Lower leg skin (tissue), 4 donors: ENCODE measurements around the gene SV2C. TPM values are rescaled to one million over a fixed set of nuclear protein-coding genes. Genes with fewer than 3 reads are reported as not detected.

Source experiments
- DNase-seq, 2 donors: peaks; one replicate each; pipeline ENCODE4 v3.0.0-alpha.2; 2019; ENCODE audit warnings: low spot score in 2 of 2
- H3K4me3 ChIP-seq: fragments of 200-600 bp; sonication (generic); 2 replicates; pipeline ENCODE4 v1.5.1; 2017; ENCODE audit warnings: mild to moderate bottlenecking, low read depth; ENCODE audit not compliant: poor library complexity, severe bottlenecking
- CTCF ChIP-seq, 3 donors: fragments of 450-650 bp; IDR thresholded peaks; one replicate each; pipeline ENCODE4 v1.5.1; 2016; ENCODE audit warnings: antibody characterized with exemption in 3 of 3, mild to moderate bottlenecking in 3 of 3, moderate library complexity in 2 of 3
- POLR2A ChIP-seq, 2 donors: fragments of 450-650 bp; IDR thresholded peaks; one replicate each; pipeline ENCODE4 v1.6.1; 2016 to 2017; ENCODE audit warnings: antibody characterized with exemption in 2 of 2, mild to moderate bottlenecking in 1 of 2, moderate library complexity in 1 of 2
- WGBS, 2 donors: methylation state at CpG; one replicate each; pipeline ENCODE4 v1.1.5; 2018; 5-methylcytosine and 5-hydroxymethylcytosine counted together
- intact Hi-C: fragments of 100-400 bp; cut with DNase I; formaldehyde crosslinking; loops from one replicate; pipeline ENCODE4 v1.15.0; 2023; ENCODE audit warnings: low total_unique reads
- total RNA-seq, 4 donors: library from RNA; depleted of rRNA; stranded (reverse); fragments of >200 nt; gene quantifications; one replicate each; pipeline ENCODE4 v1.1.0, GENCODE V29; 2016

Gene SV2C
- total RNA-seq, 4 donors from 2014 or later = 0.04 to 0.63 (median 0.24) TPM

GRCh38 chr5:76384705-76385104 lies 301.5 kb downstream of the SV2C start:
- 85 to 92% methylated on average over 3 of the region's 3 CpGs for WGBS, 2 donors
- intact Hi-C loops = no loop called here
- H3K4me3 ChIP-seq = no peak overlapping the region
- peak in 1 of 2 donors; percentile 15 for DNase-seq
- no peak for TF ChIP-seq POLR2A (IDR thresholded peaks at IDR 0.05)

- 87 to 91% methylated on average over 5 of the region's 5 CpGs for WGBS, 2 donors
- TF ChIP-seq CTCF (IDR thresholded peaks at IDR 0.05) = no peak
- TF ChIP-seq POLR2A (IDR thresholded peaks at IDR 0.05) = no peak
- peak in 1 of 2 donors; percentile 54 for DNase-seq
- no peak overlapping the region for H3K4me3 ChIP-seq
- intact Hi-C loops = no loop called here
Observed at GRCh38 chr5:76385540-76385939, 302.4 kb downstream of the SV2C start.

- TF ChIP-seq CTCF (IDR thresholded peaks at IDR 0.05) (no peak), POLR2A (IDR thresholded peaks at IDR 0.05) (no peak)
- no peak overlapping the region for H3K4me3 ChIP-seq
- intact Hi-C loops = no loop called here
- WGBS, 2 donors = 47% methylated on average over 3 to 5 of the region's 5 CpGs
- peak in 1 of 2 donors; percentile 87 for DNase-seq
Observed at GRCh38 chr5:76386360-76386759, 303.2 kb downstream of the SV2C start.

- no peak for DNase-seq
- WGBS, 2 donors = 61 to 63% methylated on average over 1 of the region's 1 CpG
- H3K4me3 ChIP-seq = no peak overlapping the region
- TF ChIP-seq CTCF (IDR thresholded peaks at IDR 0.05) = no peak
- TF ChIP-seq POLR2A (IDR thresholded peaks at IDR 0.05) = no peak
- intact Hi-C loops = no loop called here
Observed at GRCh38 chr5:76388236-76388635, 305.1 kb downstream of the SV2C start.

GRCh38 chr5:76388791-76389512 lies 305.8 kb downstream of the SV2C start:
- H3K4me3 ChIP-seq = no peak overlapping the region
- intact Hi-C loops = no loop called here
- 85% methylated on average over 11 of the region's 11 CpGs for WGBS, 2 donors
- TF ChIP-seq POLR2A (IDR thresholded peaks at IDR 0.05) (no peak), CTCF (IDR thresholded peaks at IDR 0.05) (no peak)
- DNase-seq = peak in 1 of 2 donors; percentile 54

- intact Hi-C loops = no loop called here
- peak in 1 of 2 donors; percentile 32 for DNase-seq
- no peak overlapping the region for H3K4me3 ChIP-seq
- WGBS, 2 donors = 91 to 93% methylated on average over 13 of the region's 13 CpGs
- TF ChIP-seq CTCF (IDR thresholded peaks at IDR 0.05) = no peak
- TF ChIP-seq POLR2A (IDR thresholded peaks at IDR 0.05) = no peak
Observed at GRCh38 chr5:76389513-76390154, 306.5 kb downstream of the SV2C start.
